GM12865 (cell line): Measurements from ENCODE around the gene JAG2.

ENCODE experiments used
- DNase-seq: peaks from one replicate; pipeline ENCODE4 v3.0.0; 2010; ENCODE audit warnings: low read depth
- H3K4me3 ChIP-seq: 2 replicates; pipeline ENCODE4 v1.5.1; 2011; ENCODE audit warnings: mild to moderate bottlenecking, low read depth, low read length, control low read depth
- CTCF ChIP-seq: IDR thresholded peaks from 2 replicates; pipeline ENCODE4 v1.5.1; 2011; ENCODE audit warnings: low read length, control low read depth, low read depth, inconsistent platforms; ENCODE audit not compliant: insufficient read depth; ENCODE audit errors: missing control alignments

JAG2 gene

GRCh38 chr14:105153739-105154475 lies 14.7 kb downstream of the JAG2 start:
- H3K4me3 ChIP-seq: no peak overlapping the region
- DNase-seq: no peak
- no peak for TF ChIP-seq CTCF

- no peak for DNase-seq
- TF ChIP-seq CTCF: no peak
These were observed 15.2 kb downstream of the JAG2 start for GRCh38 chr14:105153331-105153731.

GRCh38 chr14:105152794-105153241 lies 15.8 kb downstream of the JAG2 start:
- H3K4me3 ChIP-seq: no peak overlapping the region
- no peak for TF ChIP-seq CTCF
- no peak for DNase-seq

More at GRCh38 chr14:105153331-105153731, 15.2 kb downstream of the JAG2 start:
- H3K4me3 ChIP-seq: no peak overlapping the region

GRCh38 chr14:105151838-105152793 lies 16.5 kb downstream of the JAG2 start:
- no peak for TF ChIP-seq CTCF
- no peak overlapping the region for H3K4me3 ChIP-seq
- no peak for DNase-seq

- DNase-seq: no peak
- H3K4me3 ChIP-seq: no peak overlapping the region
These were observed 17.3 kb downstream of the JAG2 start for GRCh38 chr14:105151084-105151837.

More at GRCh38 chr14:105151084-105151837, 17.3 kb downstream of the JAG2 start:
- TF ChIP-seq CTCF: no peak
